GM11168 (cell line): ENCODE data around the gene TDRD10.

Experiments used
- in situ Hi-C: fragments of 300-500 bp; cut with MboI; formaldehyde crosslinking; loops from one replicate; pipeline ENCODE4 v1.12.0; 2022; ENCODE audit warnings: low sequenced_read_pairs; ENCODE audit not compliant: unreplicated experiment

The TDRD10 gene

GRCh38 chr1:154478639-154479038 lies 23.4 kb upstream of the TDRD10 start:
- in situ Hi-C loops, result no loop called here

DNA sequence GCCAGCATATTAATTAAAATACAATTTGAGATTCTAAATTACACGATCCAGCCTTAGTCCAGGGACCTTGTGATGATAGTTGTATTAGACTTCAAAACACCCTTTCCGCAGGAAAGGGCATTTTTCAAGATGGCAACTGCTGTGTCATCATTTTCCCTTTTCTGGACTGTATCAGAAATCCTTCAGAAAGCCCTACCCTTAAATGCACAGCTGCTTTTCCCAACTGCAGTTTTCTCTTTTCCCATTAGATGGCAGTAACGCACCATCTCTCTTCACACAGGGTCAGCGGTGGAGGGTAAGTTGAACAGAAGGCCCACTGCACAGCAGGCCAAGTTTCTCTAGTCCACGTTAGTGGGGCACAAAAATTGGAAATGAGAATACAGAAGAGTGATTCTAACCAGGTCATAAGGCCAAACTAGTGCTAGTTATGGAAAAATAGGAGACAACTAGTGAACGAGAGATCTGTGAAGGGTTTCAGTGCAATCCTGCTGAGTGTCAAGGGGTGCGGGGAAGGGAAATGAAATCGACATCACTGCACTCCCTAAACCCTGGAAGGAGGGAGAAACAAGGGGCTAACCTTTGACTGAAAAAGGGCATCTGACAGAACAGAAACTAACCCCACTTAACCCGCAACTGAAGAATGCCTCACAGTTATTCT lies 22.1 kb upstream of the TDRD10 start:
- in situ Hi-C loops, result no loop called here

GRCh38 chr1:154481053-154481452 lies 21.0 kb upstream of the TDRD10 start:
- in situ Hi-C loops, result no loop called here

DNA sequence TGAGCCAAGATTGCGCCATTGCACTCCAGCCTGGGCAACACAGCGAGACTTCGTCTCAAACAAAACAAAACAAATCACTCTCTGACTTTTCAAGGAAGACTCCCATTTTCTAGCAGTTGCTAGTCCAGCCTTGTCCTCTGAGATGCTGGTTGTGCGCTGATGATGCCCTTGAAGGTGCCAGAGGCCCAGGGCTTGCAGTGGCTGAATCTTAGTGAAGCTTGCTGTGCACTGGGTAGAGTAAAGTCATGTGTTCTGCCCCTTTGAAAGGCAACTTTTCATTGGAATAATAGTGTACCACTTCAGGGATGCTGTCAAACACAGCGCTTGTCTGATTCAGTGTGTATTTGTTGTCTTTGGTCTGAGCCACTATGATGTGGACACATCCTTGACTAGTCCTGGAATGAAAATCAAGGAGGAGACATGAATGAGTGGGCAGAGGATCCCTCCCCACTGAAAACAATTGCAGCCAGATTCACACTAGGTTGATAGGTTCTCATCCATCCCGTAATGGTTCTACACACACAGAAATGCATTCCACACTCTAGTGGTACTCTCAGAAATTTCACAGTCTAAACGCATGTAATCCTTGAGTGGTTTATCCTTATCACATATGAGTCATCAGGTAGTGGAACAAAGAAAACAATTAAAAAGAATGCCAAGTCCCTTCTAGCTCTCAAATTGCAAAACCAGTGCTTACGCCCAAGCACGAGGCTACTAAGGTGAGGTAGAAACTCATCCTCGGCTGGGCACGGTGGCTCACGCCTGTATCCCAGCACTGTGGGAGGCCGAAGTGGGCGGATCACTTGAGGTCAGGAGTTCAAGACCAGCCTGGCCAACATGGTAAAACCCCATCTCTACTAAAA lies 17.8 kb upstream of the TDRD10 start:
- in situ Hi-C loops, result no loop called here

- in situ Hi-C loops, result loop anchor here (5.0 kb wide), 1 partner anchor 67 kb away; no protein-coding TSS in a partner anchor
These were observed 16.9 kb upstream of the TDRD10 start for GRCh38 chr1:154485106-154485505.

DNA sequence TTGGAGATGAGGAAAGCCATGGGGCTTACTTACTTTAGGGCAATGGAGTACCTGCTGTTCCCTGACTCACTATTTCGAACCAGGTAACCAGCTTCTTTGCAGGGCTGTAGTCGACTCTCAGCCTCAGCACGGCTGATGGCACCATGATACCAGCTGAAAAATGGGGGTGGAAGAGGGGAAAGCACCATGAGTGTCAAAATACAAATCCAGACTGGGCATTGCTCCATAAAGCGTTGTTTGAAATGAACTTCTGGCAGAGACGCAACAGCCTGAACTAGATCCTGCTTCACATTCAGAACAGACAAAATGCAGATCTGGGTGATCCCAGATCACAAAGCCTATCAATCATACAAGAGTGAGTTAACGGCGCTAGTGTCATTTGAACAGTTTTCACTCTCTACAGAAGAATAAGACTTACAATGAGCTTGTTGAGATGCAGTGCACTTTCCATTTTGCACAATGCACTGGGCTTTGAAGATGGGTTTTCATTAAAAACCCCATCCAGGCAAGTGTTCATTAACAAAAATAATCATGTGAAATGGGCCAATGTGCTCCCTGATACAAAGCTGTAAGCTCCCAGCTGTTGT lies 16.0 kb upstream of the TDRD10 start:
- in situ Hi-C loops, result loop anchor here (5.0 kb wide), 1 partner anchor 66 kb away; no protein-coding TSS in a partner anchor

DNA sequence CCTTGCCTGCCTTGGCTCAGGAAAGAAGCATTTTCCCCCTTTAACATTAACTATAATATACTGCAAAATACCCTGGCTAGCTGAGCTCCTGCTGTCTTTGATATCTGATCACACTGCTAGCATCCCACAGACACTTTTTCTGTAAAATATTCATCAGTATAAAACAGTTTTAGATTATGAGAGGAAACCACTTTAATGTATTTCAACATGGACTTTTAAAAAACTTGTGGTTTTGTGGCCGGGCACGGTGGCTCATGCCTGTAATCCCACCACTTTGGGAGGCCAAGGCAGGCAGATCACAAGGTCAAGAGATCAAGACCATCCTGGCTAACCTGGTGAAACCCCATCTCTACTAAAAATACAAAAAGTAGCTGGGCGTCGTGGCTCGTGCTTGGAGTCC lies 15.3 kb upstream of the TDRD10 start:
- in situ Hi-C loops, result loop anchor here (5.0 kb wide), 1 partner anchor 66 kb away; no protein-coding TSS in a partner anchor

DNA sequence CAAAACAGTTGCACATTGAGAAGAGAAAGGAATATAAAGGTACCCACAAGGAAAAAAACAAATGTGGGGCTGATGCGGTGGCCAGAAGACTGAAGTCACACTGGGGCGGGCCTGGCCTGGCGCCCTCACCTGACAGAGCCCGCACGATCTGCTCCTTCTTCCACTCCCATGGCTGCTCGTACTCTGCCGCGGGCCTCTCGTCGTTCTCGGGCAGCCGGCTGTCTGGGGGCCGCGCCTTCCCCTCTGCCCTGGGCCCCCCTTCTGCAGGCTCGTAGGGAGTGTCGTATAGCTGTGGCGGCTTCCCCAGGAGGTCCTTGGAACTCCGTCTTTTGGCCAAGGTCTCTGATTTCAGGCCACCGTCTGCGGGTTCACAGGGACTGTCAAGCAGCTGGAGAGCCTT lies 13.1 kb upstream of the TDRD10 start:
- in situ Hi-C loops, result loop anchor here (5.0 kb wide), 1 partner anchor 63 kb away; no protein-coding TSS in a partner anchor

DNA sequence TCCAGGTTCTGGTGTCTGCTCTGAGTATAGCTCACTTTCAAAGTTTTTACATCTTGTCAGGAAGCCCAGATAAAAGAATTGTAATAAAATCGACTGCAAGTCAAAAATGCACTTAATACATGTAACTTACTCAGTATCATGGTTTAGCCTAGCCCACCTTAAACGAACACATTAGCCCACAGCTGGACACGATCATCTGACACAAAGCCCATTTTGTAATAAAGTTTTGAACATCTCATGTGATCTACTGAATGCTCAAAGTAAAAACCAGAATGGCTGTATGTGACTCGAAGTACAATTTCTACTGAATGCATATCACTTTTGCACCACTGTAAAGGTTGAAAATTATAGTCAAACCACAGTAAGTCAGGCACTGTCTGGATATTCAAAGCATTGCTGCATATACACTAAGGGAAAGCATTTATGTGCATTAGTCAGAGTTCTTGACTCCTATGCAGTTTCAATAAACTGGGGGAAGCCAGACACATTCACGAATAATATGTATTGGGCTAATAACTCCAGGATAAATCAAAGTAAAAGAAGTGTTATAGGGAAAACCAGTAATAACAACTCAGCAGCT lies 12.2 kb upstream of the TDRD10 start:
- in situ Hi-C loops, result loop anchor here (5.0 kb wide), 1 partner anchor 63 kb away; no protein-coding TSS in a partner anchor

DNA sequence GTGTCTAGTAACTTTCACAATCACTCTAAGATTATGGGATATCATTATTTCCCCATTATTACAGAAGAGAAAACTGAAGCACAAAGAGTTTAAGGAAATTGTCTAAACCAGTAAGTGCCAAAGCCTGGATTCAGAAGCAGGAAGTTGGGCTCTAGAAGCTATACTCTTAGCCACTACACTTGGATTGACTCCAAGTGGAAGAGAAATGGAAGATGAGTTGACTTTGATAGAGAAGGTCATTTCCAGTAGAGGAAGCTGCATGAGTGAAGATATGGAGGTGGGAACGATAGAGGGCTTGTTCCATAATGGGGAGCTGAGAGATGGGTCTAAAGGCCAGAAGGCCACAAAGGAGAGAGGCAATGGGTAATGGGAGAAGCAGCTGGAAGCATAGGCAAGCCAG lies 11.7 kb upstream of the TDRD10 start:
- in situ Hi-C loops, result no loop called here

GRCh38 chr1:154492115-154492514 lies 9.9 kb upstream of the TDRD10 start:
- in situ Hi-C loops, result no loop called here

DNA sequence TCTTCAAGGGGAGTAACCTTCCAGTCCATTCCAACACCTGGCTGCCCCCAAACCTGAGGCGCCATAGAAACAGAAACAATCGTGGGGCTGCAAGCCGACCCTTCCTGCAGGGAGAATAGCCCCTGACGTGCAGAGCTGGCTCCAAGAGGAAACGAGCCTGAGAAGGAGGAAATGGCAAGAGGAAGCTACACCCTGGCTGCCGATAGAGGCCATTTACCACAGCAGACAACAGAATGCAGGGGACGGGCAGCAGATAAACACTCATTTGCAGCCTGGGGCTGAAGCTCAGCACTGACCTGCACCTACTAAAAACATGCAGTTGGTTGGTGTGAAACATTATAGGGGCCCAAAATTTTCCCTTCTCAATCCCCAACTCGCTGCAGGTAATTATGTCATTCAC lies 8.7 kb upstream of the TDRD10 start:
- in situ Hi-C loops, result no loop called here

DNA sequence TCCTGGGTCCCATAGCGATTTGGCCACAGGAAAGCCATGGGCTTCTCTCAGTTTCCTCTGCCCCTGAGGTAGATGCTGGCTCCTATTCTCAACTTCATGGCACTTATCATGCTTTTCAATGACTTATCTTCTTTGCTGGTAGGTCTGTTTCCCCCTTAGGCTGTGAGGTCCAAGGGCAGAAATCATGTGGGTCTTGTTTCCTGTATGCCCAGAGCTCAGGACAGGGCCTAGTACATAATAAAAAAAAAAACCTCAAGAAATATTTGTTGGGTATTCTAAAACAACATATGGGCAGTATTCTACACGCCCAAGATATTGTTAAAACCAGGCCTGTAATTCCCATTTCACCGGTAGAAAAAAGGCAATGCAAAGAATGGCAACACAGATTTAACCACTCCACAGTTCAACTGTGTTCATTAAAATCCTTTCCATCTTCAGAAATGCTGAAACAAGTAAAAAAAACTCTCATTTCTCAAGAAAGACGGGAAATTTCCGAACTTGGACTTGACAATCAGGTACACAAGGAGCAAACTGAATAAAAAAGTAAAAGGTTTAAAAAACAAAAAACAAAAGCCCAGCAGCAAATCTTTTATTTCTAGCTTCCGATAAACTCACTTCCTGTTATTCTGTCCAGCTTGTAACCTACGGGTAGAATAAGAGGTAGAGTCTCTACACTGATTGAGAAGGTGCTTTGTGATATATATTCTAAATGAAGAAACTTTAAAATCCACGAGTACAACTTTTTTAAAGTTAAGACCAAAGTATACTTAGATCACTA lies 6.3 kb upstream of the TDRD10 start:
- in situ Hi-C loops, result no loop called here

DNA sequence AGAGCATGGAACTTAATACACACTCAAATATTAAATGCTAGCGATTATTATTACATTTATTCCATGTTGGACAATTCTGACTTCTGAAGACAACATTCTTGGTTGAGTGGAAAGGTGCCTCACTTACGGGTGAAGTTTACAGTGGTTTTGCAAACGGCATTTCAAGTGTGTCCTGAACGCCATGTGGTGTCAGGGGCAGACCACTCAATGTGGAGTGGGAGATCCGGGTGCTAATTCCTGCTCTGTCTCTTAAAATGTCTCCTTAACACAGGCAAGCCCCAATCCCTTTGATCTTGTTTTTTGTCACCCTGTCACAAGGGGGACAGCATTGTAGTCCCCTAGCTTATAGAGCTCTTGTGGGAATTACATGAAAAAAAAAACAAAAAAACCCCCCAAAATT lies 5.6 kb upstream of the TDRD10 start:
- in situ Hi-C loops, result no loop called here

GRCh38 chr1:154497026-154497806 lies 4.8 kb upstream of the TDRD10 start:
- in situ Hi-C loops, result no loop called here

- in situ Hi-C loops, result no loop called here
These were observed 2.6 kb upstream of the TDRD10 start for GRCh38 chr1:154499446-154499845.

DNA sequence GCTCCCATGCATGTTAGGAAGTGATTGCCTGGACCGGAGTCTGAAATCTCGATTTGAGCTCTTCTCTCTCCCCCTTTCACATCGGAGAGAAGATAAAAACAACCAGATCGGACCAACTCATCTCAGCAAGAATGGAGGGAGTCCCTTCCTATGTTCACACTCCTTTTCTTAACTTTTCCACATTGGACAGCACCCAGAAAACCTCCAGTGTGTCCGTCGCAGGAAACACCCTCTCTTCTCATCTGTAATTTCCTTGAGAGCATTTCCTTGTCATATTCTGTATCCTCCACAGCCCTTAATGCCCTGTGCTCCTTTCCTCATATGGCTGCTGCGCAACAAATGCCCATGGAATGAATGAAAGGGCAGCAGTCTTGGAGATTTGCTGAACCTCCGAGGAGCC lies 1.5 kb upstream of the TDRD10 start:
- in situ Hi-C loops, result no loop called here

DNA sequence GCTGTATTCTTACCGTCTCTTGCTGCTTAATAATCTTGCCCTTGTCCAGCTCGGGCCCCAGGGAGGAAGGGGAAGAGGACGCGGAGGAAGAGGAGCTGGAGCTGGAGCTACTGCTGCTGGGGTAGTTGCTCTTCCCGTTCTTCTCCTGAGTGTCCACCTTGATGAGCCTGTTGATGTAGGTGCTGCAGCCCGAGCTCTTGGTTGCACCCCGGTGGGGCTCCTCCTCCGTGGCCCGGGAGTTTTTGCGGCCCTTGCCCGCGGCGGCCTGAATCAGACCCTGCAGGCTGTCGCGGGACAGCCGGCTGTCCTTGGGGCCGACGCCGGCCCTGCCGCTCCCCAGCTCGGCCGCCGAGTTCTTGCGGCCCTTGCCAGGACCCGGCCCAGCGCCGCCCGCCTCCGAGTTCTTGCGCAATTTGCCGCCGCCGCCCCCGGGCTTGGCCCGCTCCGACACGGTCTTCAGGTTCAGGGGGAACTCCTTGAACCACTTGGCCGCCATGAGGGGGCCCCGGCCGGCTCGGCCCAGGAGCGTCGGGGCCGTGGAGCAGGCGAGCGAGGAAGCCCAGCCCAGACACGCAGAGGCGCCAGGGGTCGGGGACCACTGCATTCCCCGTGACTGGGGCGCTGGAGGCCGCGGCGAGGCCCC lies 475 bp upstream of the TDRD10 start:
- in situ Hi-C loops, result no loop called here

DNA sequence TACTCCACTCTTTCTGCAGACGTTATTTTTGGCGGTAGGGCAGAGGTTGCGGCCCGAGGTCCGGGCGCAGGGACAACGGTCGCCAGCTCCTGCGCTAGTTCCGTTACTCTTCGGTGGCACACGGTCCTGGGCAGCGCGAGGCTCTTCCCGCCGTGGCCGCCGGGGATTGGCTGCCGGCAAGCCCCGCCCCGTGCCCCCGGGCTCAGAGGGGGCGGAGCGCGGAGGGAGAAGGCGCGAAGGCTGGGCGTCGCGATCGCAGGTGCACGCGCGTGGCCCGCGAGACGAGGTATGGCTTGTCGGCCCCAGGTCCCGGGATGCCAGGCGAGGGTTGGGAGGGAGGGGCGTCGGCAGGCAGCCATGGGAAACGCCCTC lies 711 bp downstream of the TDRD10 start:
- in situ Hi-C loops, result no loop called here
